K562 (cell line): ENCODE data around the gene ID1. TPM values are rescaled to one million over a fixed set of nuclear protein-coding genes. Genes with fewer than 3 reads are reported as not detected.
A peak's percentile ranks its signal among the peaks of the same experiment; 100 is the strongest.

ENCODE experiments used
- ATF7 ChIP-seq: fragments of 450-650 bp; IDR thresholded peaks from 2 replicates; pipeline ENCODE4 v1.7.1; 2014; ENCODE audit warnings: mild to moderate bottlenecking, moderate library complexity
- EP400 ChIP-seq: fragments of 450-650 bp; IDR thresholded peaks from 2 replicates; pipeline ENCODE4 v1.6.1; 2017; ENCODE audit warnings: antibody characterized with exemption, mild to moderate bottlenecking, moderate library complexity
- MCM7 ChIP-seq, 2 experiments: fragments of 450-650 bp; IDR thresholded peaks; 2 replicates each; pipeline ENCODE4 v1.6.1; 2016 to 2018
- NCOA6 ChIP-seq: fragments of 450-650 bp; IDR thresholded peaks from 2 replicates; pipeline ENCODE4 v1.6.1; 2017; ENCODE audit warnings: mild to moderate bottlenecking
- NFRKB ChIP-seq: fragments of 450-650 bp; IDR thresholded peaks from 2 replicates; pipeline ENCODE4 v1.6.1; 2016; ENCODE audit warnings: low read depth
- RCOR1 ChIP-seq, 2 experiments: IDR thresholded peaks; 2 replicates each; pipeline ENCODE4 v1.6.1; 2012; ENCODE audit warnings: low read depth in 2 of 2, low read length in 2 of 2, borderline replicate concordance in 1 of 2, improper control_type of control experiment in 1 of 2
- ZBTB17 ChIP-seq: fragments of 450-650 bp; formaldehyde crosslinking; IDR thresholded peaks from 2 replicates; pipeline ENCODE4 v1.4.0; 2020; ENCODE audit warnings: mild to moderate bottlenecking
- ZNF12 ChIP-seq: sonication (generic); formaldehyde crosslinking; IDR thresholded peaks from 2 replicates; pipeline ENCODE4 v1.4.0; 2020; ENCODE audit warnings: mild to moderate bottlenecking, missing genetic modification reagents
- ZNF121 ChIP-seq: sonication (generic); formaldehyde crosslinking; conservative IDR thresholded peaks from 2 replicates; pipeline ENCODE4 v1.8.0; 2022; ENCODE audit warnings: missing genetic modification reagents
- ZNF561 ChIP-seq: fragments of 450-650 bp; formaldehyde crosslinking; conservative IDR thresholded peaks from 2 replicates; pipeline ENCODE4 v1.4.0; 2020; ENCODE audit warnings: mild to moderate bottlenecking, moderate library complexity
- polyA plus RNA-seq, 8 experiments: library from polyadenylated mRNA; depleted of rRNA in 4 of 8; stranded (reverse) in 5 of 8; unstranded in 3 of 8; fragments of >200 nt; fragmentation: Nextera tagmentation in 2 of 8; fragmentation: Illumina TruSeq in 1 of 8; extraction: Ambion mirVana in 2 of 8; extraction: Trizol in 1 of 8; gene quantifications; 2 replicates each; pipeline versions ENCODE4 v1.2.1 to v1.2.3, GENCODE V29; 2011 to 2014; ENCODE audit warnings: inconsistent platforms in 1 of 8, missing spikeins in 1 of 8
- total RNA-seq, 7 experiments: library from RNA; depleted of rRNA in 6 of 7; stranded (reverse); fragments of >200 nt in 6 of 7; fragmentation: Illumina TruSeq in 2 of 7; extraction: Trizol in 2 of 7; gene quantifications; 2 replicates each; pipeline versions ENCODE4 v1.2.1 to v1.2.3, GENCODE V29; 2011 to 2021; ENCODE audit warnings: low replicate concordance in 1 of 7
- TF ChIP-seq, protein P1 (sequence below): sonication (generic); formaldehyde crosslinking; IDR thresholded peaks from 2 replicates; pipeline ENCODE4 v1.8.1; 2023; ENCODE audit warnings: mild to moderate bottlenecking, missing genetic modification reagents
- TF ChIP-seq, protein P2 (sequence below): sonication (generic); formaldehyde crosslinking; IDR thresholded peaks from 2 replicates; pipeline ENCODE4 v1.8.1; 2023; ENCODE audit warnings: mild to moderate bottlenecking, missing genetic modification reagents
- TF ChIP-seq, protein P3 (sequence below): fragments of 250-450 bp; sonication (Bioruptor Pico); IDR thresholded peaks from 2 replicates; pipeline ENCODE4 v1.4.0; 2020; ENCODE audit warnings: borderline replicate concordance
- TF ChIP-seq, protein P4 (sequence below): fragments of 450-650 bp; IDR thresholded peaks from 2 replicates; pipeline ENCODE4 v1.6.1; 2018; ENCODE audit warnings: mild to moderate bottlenecking, low read depth; ENCODE audit not compliant: partially characterized antibody
- TF ChIP-seq, protein P5 (sequence below): fragments of 250-450 bp; sonication (Bioruptor Pico); IDR thresholded peaks from 2 replicates; pipeline ENCODE4 v1.5.0; 2020; ENCODE audit warnings: mild to moderate bottlenecking
- TF ChIP-seq, protein P6 (sequence below): fragments of 150-350 bp; conservative IDR thresholded peaks from 2 replicates; pipeline ENCODE4 v1.6.1; 2014; ENCODE audit warnings: low read length

ID1 gene
- total and polyA plus RNA-seq, 9 of the 15 experiments (the other 6 are each of a cell fraction or from before 2014, with no cell fraction given): 1.4 to 358 (median 65.0) TPM

DNA sequence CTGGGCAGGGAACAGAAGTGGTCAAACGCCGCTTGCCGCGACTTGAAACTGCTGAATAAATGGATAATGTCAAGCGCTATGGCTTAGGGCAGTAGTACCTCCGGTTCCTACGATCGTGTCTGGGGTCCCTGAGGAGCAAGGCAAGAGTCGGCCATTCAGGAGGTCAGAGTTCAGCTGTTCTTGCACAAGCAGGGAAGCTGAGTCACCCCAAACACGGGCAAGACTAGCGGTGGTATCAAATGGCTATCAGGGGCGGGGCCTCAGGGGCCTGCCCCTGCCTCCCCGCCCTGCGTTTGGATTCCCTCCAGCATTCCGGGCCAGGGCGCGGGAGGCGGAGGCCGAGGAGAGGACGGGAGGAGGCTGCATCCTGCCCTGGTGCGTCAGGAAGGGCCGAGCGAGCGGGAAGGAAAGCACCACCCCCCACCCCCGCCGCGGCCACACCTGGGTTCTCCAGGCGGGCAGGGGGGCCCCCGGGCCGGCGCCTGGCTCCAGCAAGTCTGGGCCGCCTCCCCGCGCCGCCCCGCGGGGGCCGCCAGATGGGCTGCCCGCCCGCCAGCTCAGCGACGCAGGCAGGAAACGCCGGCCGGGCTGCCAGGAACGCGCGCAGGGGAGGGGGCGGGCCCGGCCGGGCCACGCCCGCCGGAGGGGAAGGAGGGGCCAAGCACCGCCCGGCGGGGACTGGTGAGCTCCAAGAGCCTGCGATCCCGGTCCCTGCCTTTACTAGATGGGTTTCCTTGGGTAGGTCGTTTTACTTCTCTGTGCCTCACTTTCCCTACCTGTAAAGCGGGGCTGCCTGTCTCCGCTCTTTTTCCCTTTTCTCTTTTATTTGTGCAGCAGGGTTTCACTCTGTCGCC lies 32.2 kb upstream of the ID1 start (continued):
- TF ChIP-seq ZNF121 (CRISPR knock-in tag): no peak
- peak; percentile 89 for TF ChIP-seq ATF7
- TF ChIP-seq, protein P1, sequence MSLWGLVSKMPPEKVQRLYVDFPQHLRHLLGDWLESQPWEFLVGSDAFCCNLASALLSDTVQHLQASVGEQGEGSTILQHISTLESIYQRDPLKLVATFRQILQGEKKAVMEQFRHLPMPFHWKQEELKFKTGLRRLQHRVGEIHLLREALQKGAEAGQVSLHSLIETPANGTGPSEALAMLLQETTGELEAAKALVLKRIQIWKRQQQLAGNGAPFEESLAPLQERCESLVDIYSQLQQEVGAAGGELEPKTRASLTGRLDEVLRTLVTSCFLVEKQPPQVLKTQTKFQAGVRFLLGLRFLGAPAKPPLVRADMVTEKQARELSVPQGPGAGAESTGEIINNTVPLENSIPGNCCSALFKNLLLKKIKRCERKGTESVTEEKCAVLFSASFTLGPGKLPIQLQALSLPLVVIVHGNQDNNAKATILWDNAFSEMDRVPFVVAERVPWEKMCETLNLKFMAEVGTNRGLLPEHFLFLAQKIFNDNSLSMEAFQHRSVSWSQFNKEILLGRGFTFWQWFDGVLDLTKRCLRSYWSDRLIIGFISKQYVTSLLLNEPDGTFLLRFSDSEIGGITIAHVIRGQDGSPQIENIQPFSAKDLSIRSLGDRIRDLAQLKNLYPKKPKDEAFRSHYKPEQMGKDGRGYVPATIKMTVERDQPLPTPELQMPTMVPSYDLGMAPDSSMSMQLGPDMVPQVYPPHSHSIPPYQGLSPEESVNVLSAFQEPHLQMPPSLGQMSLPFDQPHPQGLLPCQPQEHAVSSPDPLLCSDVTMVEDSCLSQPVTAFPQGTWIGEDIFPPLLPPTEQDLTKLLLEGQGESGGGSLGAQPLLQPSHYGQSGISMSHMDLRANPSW (CRISPR knock-in tag): peak; percentile 71; the same call in 1 of the 2 replicates
- peak; percentile 50 to 82 for TF ChIP-seq RCOR1 (IDR thresholded peaks at IDR 0.05; ENCODE audit: borderline replicate concordance in 1 of 2, low read depth in 2 of 2, low read length in 2 of 2)
- no peak for TF ChIP-seq MCM7 (IDR thresholded peaks at IDR 0.05)
- peak; percentile 89 for TF ChIP-seq NFRKB
- no peak for TF ChIP-seq NCOA6
- TF ChIP-seq ZBTB17: peak; percentile 90
- TF ChIP-seq ZNF12: no peak
- no peak for TF ChIP-seq ZNF561 (CRISPR knock-in tag)
- TF ChIP-seq, protein P2, sequence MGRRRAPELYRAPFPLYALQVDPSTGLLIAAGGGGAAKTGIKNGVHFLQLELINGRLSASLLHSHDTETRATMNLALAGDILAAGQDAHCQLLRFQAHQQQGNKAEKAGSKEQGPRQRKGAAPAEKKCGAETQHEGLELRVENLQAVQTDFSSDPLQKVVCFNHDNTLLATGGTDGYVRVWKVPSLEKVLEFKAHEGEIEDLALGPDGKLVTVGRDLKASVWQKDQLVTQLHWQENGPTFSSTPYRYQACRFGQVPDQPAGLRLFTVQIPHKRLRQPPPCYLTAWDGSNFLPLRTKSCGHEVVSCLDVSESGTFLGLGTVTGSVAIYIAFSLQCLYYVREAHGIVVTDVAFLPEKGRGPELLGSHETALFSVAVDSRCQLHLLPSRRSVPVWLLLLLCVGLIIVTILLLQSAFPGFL (CRISPR knock-in tag): no peak
- TF ChIP-seq, protein P3, sequence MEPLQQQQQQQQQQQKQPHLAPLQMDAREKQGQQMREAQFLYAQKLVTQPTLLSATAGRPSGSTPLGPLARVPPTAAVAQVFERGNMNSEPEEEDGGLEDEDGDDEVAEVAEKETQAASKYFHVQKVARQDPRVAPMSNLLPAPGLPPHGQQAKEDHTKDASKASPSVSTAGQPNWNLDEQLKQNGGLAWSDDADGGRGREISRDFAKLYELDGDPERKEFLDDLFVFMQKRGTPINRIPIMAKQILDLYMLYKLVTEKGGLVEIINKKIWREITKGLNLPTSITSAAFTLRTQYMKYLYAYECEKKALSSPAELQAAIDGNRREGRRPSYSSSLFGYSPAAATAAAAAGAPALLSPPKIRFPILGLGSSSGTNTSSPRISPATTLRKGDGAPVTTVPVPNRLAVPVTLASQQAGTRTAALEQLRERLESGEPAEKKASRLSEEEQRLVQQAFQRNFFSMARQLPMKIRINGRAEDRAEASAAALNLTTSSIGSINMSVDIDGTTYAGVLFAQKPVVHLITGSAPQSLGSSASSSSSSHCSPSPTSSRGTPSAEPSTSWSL (CRISPR knock-in tag): no peak
- TF ChIP-seq, protein P4, sequence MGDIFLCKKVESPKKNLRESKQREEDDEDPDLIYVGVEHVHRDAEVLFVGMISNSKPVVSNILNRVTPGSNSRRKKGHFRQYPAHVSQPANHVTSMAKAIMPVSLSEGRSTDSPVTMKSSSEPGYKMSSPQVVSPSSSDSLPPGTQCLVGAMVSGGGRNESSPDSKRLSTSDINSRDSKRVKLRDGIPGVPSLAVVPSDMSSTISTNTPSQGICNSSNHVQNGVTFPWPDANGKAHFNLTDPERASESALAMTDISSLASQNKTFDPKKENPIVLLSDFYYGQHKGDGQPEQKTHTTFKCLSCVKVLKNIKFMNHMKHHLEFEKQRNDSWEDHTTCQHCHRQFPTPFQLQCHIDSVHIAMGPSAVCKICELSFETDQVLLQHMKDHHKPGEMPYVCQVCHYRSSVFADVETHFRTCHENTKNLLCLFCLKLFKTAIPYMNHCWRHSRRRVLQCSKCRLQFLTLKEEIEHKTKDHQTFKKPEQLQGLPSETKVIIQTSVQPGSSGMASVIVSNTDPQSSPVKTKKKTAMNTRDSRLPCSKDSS: no peak
- TF ChIP-seq, protein P5, sequence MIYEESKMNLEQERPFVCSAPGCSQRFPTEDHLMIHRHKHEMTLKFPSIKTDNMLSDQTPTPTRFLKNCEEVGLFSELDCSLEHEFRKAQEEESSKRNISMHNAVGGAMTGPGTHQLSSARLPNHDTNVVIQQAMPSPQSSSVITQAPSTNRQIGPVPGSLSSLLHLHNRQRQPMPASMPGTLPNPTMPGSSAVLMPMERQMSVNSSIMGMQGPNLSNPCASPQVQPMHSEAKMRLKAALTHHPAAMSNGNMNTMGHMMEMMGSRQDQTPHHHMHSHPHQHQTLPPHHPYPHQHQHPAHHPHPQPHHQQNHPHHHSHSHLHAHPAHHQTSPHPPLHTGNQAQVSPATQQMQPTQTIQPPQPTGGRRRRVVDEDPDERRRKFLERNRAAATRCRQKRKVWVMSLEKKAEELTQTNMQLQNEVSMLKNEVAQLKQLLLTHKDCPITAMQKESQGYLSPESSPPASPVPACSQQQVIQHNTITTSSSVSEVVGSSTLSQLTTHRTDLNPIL (CRISPR knock-in tag): peak; percentile 75; the same call in 1 of the 2 replicates
- TF ChIP-seq EP400: peak; percentile 76
- TF ChIP-seq, protein P6, sequence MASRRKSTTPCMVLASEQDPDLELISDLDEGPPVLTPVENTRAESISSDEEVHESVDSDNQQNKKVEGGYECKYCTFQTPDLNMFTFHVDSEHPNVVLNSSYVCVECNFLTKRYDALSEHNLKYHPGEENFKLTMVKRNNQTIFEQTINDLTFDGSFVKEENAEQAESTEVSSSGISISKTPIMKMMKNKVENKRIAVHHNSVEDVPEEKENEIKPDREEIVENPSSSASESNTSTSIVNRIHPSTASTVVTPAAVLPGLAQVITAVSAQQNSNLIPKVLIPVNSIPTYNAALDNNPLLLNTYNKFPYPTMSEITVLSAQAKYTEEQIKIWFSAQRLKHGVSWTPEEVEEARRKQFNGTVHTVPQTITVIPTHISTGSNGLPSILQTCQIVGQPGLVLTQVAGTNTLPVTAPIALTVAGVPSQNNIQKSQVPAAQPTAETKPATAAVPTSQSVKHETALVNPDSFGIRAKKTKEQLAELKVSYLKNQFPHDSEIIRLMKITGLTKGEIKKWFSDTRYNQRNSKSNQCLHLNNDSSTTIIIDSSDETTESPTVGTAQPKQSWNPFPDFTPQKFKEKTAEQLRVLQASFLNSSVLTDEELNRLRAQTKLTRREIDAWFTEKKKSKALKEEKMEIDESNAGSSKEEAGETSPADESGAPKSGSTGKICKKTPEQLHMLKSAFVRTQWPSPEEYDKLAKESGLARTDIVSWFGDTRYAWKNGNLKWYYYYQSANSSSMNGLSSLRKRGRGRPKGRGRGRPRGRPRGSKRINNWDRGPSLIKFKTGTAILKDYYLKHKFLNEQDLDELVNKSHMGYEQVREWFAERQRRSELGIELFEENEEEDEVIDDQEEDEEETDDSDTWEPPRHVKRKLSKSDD: 0 out of 2 replicates have a peak, but pooled peaks have one; percentile 32
